LNCAP (cell line): ENCODE data around the gene CHD8.

ENCODE experiments used
- TF ChIP-seq, protein P1 (sequence below): fragments of 450-650 bp; IDR thresholded peaks from 2 replicates; pipeline ENCODE4 v1.5.1; 2017; ENCODE audit warnings: mild to moderate bottlenecking

The CHD8 gene

DNA sequence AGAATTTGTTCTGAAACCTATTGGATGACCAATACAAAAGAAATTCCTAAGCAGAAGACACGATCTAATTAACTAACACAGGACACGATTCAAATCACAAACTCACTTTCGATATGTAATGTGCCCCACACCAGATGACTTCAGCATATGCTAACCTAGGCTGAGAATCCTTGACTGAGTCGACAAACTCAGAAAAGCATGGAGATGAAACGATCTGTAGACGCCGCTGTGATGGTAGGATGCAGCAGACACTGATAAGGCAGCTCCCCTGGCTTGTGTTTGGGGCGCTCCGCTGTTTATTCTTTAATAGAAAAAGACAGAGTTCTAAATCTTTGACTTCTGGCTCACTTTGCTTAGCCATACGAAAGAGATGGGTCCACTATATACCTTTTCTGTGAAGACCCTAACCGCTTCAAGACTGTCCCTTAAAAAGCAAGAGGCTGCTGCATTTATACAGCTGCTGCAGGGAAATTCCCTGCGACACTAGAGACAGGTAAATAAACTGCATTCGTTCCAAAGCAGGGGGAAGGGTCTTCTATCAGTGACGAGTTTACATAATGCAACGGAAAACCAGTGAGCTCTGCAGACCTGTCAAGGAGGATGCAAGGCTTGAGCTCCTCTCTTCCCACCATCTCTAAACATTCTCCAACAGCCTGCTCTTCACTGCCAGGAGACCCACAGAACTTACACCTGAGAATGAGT, 929 bp downstream of the CHD8 start:
- TF ChIP-seq, protein P1, sequence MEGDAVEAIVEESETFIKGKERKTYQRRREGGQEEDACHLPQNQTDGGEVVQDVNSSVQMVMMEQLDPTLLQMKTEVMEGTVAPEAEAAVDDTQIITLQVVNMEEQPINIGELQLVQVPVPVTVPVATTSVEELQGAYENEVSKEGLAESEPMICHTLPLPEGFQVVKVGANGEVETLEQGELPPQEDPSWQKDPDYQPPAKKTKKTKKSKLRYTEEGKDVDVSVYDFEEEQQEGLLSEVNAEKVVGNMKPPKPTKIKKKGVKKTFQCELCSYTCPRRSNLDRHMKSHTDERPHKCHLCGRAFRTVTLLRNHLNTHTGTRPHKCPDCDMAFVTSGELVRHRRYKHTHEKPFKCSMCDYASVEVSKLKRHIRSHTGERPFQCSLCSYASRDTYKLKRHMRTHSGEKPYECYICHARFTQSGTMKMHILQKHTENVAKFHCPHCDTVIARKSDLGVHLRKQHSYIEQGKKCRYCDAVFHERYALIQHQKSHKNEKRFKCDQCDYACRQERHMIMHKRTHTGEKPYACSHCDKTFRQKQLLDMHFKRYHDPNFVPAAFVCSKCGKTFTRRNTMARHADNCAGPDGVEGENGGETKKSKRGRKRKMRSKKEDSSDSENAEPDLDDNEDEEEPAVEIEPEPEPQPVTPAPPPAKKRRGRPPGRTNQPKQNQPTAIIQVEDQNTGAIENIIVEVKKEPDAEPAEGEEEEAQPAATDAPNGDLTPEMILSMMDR: no peak

DNA sequence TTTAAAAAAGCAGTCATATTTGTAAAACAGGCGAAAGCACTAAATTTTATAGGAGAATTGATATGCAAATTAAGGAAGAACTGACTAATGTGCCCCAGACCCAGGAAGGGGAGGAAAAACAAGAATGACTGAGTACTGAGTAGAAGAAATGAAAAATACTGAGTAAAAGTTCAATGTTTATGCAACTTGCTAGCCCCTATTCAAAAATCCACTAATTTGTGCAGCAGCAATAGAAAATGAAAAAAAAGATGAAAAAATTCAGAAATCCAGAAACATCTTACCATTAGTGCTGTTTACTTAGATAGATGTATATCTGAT, 6.1 kb downstream of the CHD8 start:
- TF ChIP-seq, protein P1: no peak

DNA sequence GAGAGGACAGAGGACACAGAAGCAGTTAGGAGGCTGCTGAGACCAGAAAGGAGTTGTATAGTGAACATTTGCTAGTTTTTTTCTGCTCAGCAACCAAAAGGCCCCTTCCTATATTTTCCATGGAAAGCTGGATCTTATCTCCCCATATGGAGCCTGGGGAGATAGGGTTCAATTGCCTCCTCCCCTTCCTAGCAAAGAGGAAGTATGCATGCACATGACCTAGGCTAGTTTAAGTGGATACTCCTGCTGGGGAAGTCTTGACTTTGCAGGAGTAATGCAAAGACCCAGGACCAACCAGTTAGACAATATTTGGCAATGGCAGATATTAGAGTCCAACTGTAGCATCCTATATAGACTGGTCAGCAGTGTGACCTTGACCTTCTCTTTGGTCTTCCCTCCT, 15.1 kb downstream of the CHD8 start:
- TF ChIP-seq, protein P1: no peak

DNA sequence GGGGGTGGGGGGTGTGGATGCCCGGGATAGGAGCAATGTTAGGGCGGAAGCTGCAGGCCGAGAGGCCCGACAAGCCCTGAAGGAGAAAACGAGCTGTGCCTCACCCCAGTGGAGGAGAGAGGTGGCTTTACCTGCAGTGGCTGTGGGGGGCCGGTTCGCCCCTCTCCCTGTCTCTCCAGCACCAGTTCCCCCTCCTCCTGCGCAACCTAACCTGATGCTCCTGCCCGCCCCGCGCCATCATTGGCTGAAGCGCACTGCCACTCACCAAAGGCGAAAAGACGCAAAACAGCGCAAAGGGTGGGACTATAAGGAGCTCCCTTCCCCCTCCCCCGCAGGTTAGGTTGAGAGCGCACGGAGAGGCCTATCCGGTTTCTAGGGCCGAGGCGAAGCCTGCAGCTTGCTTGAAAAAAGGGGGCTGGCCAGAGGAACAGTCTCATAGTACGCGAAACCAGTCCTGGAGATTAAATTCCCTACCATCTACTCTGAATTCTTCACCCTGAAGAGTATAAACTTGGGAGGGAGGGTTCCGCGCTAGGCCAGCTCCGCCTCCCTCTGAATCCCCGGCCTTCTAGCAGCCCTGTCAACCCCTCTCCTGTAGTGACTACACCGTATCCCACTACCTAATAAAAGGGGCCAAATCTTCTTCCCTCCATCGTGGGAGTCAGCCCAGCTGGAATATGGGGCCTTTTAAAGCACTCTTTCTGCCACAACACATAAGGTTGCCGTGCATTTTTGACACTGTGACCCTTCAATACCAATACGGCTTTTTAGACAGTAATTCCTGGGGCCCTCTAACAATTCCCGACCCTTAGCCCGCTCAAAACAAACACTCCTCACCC, 18.6 kb downstream of the CHD8 start:
- TF ChIP-seq, protein P1: no peak

DNA sequence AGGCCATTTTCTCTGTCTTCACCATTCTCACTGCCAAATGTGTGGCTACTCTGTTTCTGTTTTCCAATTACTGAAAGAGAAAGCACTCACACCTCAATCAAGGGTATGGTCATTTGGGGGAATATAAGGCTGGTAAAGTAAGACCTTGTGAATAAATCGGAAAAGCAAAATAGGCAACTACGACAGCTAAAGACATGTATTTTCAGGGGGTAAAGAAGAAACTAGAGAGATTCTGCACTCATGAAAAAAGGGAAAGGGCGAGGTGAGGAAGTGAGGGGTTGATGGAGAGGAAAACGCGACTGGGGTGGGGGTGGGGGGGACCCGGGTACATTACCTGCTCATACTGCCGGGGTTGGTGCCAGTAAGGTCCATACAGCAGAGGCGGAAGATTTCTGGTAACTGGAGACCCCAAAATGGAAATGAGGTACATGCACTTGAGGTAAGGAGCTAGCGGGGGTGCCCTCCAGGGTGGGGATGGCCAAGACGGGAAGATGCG, 19.3 kb downstream of the CHD8 start:
- TF ChIP-seq, protein P1: no peak

DNA sequence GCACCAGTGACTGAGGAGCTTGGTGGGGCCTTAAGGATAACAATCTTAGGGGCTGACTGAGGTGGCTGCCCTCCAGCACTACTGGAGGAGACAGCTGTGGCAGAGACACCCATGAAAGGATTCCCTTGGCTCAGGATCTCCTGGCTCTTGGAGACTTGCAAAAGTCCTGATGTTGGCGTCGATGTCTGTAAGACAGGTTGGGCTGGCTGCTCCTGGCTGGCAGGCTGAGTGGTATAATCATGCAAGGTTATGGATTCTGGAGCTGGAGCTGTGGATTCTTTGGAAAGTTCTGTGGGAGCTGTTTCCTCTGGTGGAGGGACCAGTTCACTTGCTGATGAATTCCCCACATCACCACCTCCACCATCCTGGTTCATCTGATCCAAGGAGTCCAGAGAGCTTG, 24.8 kb downstream of the CHD8 start:
- TF ChIP-seq, protein P1: no peak

DNA sequence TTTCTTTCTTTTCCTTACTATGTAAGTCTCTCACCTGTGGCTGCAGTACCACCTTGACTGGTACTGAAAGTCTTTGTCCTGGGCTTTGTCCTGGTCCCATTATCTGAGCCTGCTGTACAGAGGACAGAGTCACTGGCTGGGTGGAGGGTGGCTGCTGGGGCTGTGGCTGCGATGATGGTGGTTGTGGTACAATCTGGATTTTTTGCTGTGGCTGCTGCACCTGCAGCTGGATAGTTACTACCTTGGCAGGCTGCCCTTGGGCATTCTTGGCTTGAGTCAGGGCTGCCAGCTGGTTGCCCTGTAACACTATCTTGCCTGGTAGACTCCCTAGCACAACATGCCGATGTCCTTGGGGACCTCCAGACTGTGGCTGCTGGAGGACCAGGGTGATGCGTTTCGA, 27.0 kb downstream of the CHD8 start:
- TF ChIP-seq, protein P1: no peak
